ENCODE measurements around the gene ZNF804B. TPM values are rescaled to one million over a fixed set of nuclear protein-coding genes. Genes with fewer than 3 reads are reported as not detected.

The ZNF804B gene
- total and polyA plus RNA-seq, 9 of the 15 experiments (the other 6 are each of a cell fraction or from before 2014, with no cell fraction given), result 0.04 to 0.22 (median 0.09) TPM; not detected in 6

GRCh38 chr7:88964418-88964817 lies 204.9 kb downstream of the ZNF804B start:
- FAIRE-seq, result no peak
- TF ChIP-seq CEBPG (CRISPR knock-in tag; IDR thresholded peaks at IDR 0.05) (no peak), CEBPG (tag; conservative IDR thresholded peaks at IDR 0.05 in 1 of 2, IDR thresholded peaks at IDR 0.05 in 1 of 2) (peak in 1 of 2 experiments; percentile 60; a peak in 1 of 4 replicates), SNIP1 (IDR thresholded peaks at IDR 0.05; ENCODE audit: low read depth) (no peak)

GRCh38 chr7:88965371-88965770 lies 205.9 kb downstream of the ZNF804B start:
- WGBS (ENCODE audit: insufficient coverage, low coverage, missing lambda C conversion rate), result 4% methylated on average over 4 of the region's 4 CpGs
- Histone ChIP-seq H3K9me1 (ENCODE audit: control insufficient read depth, insufficient read depth, low read length) (no peaks in the 10 kb centered on the region), H3K4me2 (ENCODE audit: insufficient read depth, low read length) (no peak overlapping the region), H4K20me1 (replicated peaks; ENCODE audit: control insufficient read depth, insufficient read depth, low read length) (no peaks in the 10 kb centered on the region), H3K36me3 (ENCODE audit: control insufficient read depth, insufficient read depth, low read length) (no peaks in the 10 kb centered on the region), H3K4me3 (no peak overlapping the region), H3K79me2 (ENCODE audit: control insufficient read depth, insufficient read depth, low read length) (no peaks in the 10 kb centered on the region), H3K27me3 (ENCODE audit: control insufficient read depth in 2 of 2, insufficient read depth in 2 of 2, low read length in 2 of 2) (no peaks in the 10 kb centered on the region), H3K4me1 (replicated peaks in 1 of 2; ENCODE audit: control insufficient read depth in 2 of 2, insufficient read depth in 2 of 2, low read length in 2 of 2) (no peaks in the 10 kb centered on the region), H3K27ac (ENCODE audit: extremely low read depth, low read depth, low read length) (no peak overlapping the region), H3K9ac (ENCODE audit: insufficient read depth in 1 of 2, low read depth in 2 of 2, low read length in 2 of 2) (no peak overlapping the region), H3K9me3 (replicated peaks; ENCODE audit: control insufficient read depth, insufficient read depth, low read depth, low read length) (0 out of 2 replicates have a peak, but pooled peaks cover 2% of the 10 kb centered on the region), H2AFZ (ENCODE audit: low read depth, low read length) (no peak overlapping the region)
- ChIA-PET CTCF (ENCODE audit: low intra/inter-chr PET ratio) (no interaction called here), POLR2A (no interaction called here)
- no peak for TF ChIP-seq TBP (optimal IDR thresholded peaks at IDR 0.05; ENCODE audit: low read depth, low read length)
- no peak for TF ChIP-seq SMARCA5 (IDR thresholded peaks at IDR 0.05)
- no peak for TF ChIP-seq FOXJ3 (CRISPR knock-in tag; IDR thresholded peaks at IDR 0.05)
- no peak for TF ChIP-seq ATF7 (IDR thresholded peaks at IDR 0.05)
- TF ChIP-seq GATAD2A (IDR thresholded peaks at IDR 0.05), result no peak
- TF ChIP-seq MTA1 (IDR thresholded peaks at IDR 0.05; ENCODE audit: borderline replicate concordance), result no peak
- no peak for TF ChIP-seq SMARCE1 (IDR thresholded peaks at IDR 0.05)
- TF ChIP-seq, protein P1, sequence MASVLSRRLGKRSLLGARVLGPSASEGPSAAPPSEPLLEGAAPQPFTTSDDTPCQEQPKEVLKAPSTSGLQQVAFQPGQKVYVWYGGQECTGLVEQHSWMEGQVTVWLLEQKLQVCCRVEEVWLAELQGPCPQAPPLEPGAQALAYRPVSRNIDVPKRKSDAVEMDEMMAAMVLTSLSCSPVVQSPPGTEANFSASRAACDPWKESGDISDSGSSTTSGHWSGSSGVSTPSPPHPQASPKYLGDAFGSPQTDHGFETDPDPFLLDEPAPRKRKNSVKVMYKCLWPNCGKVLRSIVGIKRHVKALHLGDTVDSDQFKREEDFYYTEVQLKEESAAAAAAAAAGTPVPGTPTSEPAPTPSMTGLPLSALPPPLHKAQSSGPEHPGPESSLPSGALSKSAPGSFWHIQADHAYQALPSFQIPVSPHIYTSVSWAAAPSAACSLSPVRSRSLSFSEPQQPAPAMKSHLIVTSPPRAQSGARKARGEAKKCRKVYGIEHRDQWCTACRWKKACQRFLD (CRISPR knock-in tag; IDR thresholded peaks at IDR 0.05), result no peak
- TF ChIP-seq HLTF (IDR thresholded peaks at IDR 0.05), result no peak
- TF ChIP-seq ZNF146 (CRISPR knock-in tag; IDR thresholded peaks at IDR 0.05; ENCODE audit: unreplicated experiment), result no peak
- TF ChIP-seq SRF (CRISPR knock-in tag; IDR thresholded peaks at IDR 0.05), result no peak
- TF ChIP-seq ZFP36 (IDR thresholded peaks at IDR 0.05; ENCODE audit: low read depth, low read length, partially characterized antibody), result no peak
- no peak for TF ChIP-seq TCFL5 (CRISPR knock-in tag; conservative IDR thresholded peaks at IDR 0.05)
- no peak for TF ChIP-seq GTF2E2 (tag; IDR thresholded peaks at IDR 0.05)
- TF ChIP-seq RNF2 (IDR thresholded peaks at IDR 0.05), result no peak
- no peak for TF ChIP-seq CEBPG (CRISPR knock-in tag; IDR thresholded peaks at IDR 0.05)
- TF ChIP-seq CEBPG (tag; conservative IDR thresholded peaks at IDR 0.05 in 1 of 2, IDR thresholded peaks at IDR 0.05 in 1 of 2), result no peak
- no peak for TF ChIP-seq MXI1 (IDR thresholded peaks at IDR 0.05; ENCODE audit: low read depth, low read length)
- TF ChIP-seq JUNB (CRISPR knock-in tag; conservative IDR thresholded peaks at IDR 0.05), result no peak
- BruUV-seq (replicated peaks), result no TSS peak
- FAIRE-seq (no peak), ATAC-seq (no peak), DNase-seq (ENCODE audit: extremely low read depth in 1 of 4, low spot score in 3 of 4) (no peak)
- in situ Hi-C loops (cut with MboI), result no loop called here
- intact Hi-C loops (cut with micrococcal nuclease), result no loop called here

More at GRCh38 chr7:88964418-88964817, 204.9 kb downstream of the ZNF804B start:
- intact Hi-C loops (cut with micrococcal nuclease) (no loop called here), in situ Hi-C loops (cut with MboI) (no loop called here)
- Histone ChIP-seq H3K9me1 (ENCODE audit: control insufficient read depth, insufficient read depth, low read length) (no peaks in the 10 kb centered on the region), H3K4me1 (replicated peaks in 1 of 2; ENCODE audit: control insufficient read depth in 2 of 2, insufficient read depth in 2 of 2, low read length in 2 of 2) (no peaks in the 10 kb centered on the region), H3K27ac (ENCODE audit: extremely low read depth, low read depth, low read length) (no peak overlapping the region), H3K9me3 (replicated peaks; ENCODE audit: control insufficient read depth, insufficient read depth, low read depth, low read length) (0 out of 2 replicates have a peak, but pooled peaks cover 2% of the 10 kb centered on the region), H3K27me3 (ENCODE audit: control insufficient read depth in 2 of 2, insufficient read depth in 2 of 2, low read length in 2 of 2) (no peaks in the 10 kb centered on the region), H3K9ac (ENCODE audit: insufficient read depth in 1 of 2, low read depth in 2 of 2, low read length in 2 of 2) (no peak overlapping the region), H3K79me2 (ENCODE audit: control insufficient read depth, insufficient read depth, low read length) (no peaks in the 10 kb centered on the region), H3K36me3 (ENCODE audit: control insufficient read depth, insufficient read depth, low read length) (no peaks in the 10 kb centered on the region), H3K4me2 (ENCODE audit: insufficient read depth, low read length) (no peak overlapping the region), H3K4me3 (no peak overlapping the region), H2AFZ (ENCODE audit: low read depth, low read length) (no peak overlapping the region), H4K20me1 (replicated peaks; ENCODE audit: control insufficient read depth, insufficient read depth, low read length) (no peaks in the 10 kb centered on the region)
- ChIA-PET CTCF (ENCODE audit: low intra/inter-chr PET ratio) (no interaction called here), POLR2A (no interaction called here)
- ATAC-seq (no peak), DNase-seq (ENCODE audit: extremely low read depth in 1 of 4, low spot score in 3 of 4) (no peak)
- BruUV-seq (replicated peaks), result no TSS peak

Data from K562 (cell line).